ENCODE results near the gene NMNAT2. TPM values are rescaled to one million over a fixed set of nuclear protein-coding genes. Genes with fewer than 3 reads are reported as not detected.
"Not testable (repeated sequence)": the region's sequence is repeated elsewhere in the genome, so short reads cannot be mapped to it uniquely, and the experiment has no call there.

Gene NMNAT2
- total RNA-seq, 1 donor from 2014 or later, result 0.20 TPM

GRCh38 chr1:183267646-183268431, 150.3 kb downstream of the NMNAT2 start:
- peak in 1 of 2 donors; percentile 93 for DNase-seq (ENCODE audit: low read depth in 2 of 2)

- no peak for DNase-seq (ENCODE audit: low read depth in 2 of 2)
Measured at GRCh38 chr1:183263886-183264602, 154.1 kb downstream of the NMNAT2 start.

- no peak for DNase-seq (ENCODE audit: low read depth in 2 of 2)
Measured at GRCh38 chr1:183262628-183263200, 155.5 kb downstream of the NMNAT2 start.

- DNase-seq (ENCODE audit: low read depth in 2 of 2), result no peak
Measured at GRCh38 chr1:183259924-183260323, 158.3 kb downstream of the NMNAT2 start.

- no peak for DNase-seq (ENCODE audit: low read depth in 2 of 2)
Measured at GRCh38 chr1:183255073-183255472, 163.1 kb downstream of the NMNAT2 start.

GRCh38 chr1:183251959-183252450, 166.2 kb downstream of the NMNAT2 start:
- DNase-seq (ENCODE audit: low read depth in 2 of 2), result no peak

- no peak for DNase-seq (ENCODE audit: low read depth in 2 of 2)
Measured at GRCh38 chr1:183251101-183251958, 166.8 kb downstream of the NMNAT2 start.

GRCh38 chr1:183249941-183250452, 168.2 kb downstream of the NMNAT2 start:
- DNase-seq (ENCODE audit: low read depth in 2 of 2), result peak in 1 of 2 donors; percentile 48

- DNase-seq (ENCODE audit: low read depth in 2 of 2), result no peak
Measured at GRCh38 chr1:183248989-183249691, 169.0 kb downstream of the NMNAT2 start.

- DNase-seq (ENCODE audit: low read depth in 2 of 2), result no peak
Measured at GRCh38 chr1:183247931-183248330, 170.2 kb downstream of the NMNAT2 start.

- no peak for DNase-seq (ENCODE audit: low read depth in 2 of 2)
Measured at GRCh38 chr1:183247484-183247883, 170.7 kb downstream of the NMNAT2 start.

- no peak for DNase-seq (ENCODE audit: low read depth in 2 of 2)
Measured at GRCh38 chr1:183247066-183247465, 171.1 kb downstream of the NMNAT2 start.

GRCh38 chr1:183246436-183246835, 171.7 kb downstream of the NMNAT2 start:
- no peak for DNase-seq (ENCODE audit: low read depth in 2 of 2)

- DNase-seq (ENCODE audit: low read depth in 2 of 2), result no peak
Measured at GRCh38 chr1:183245357-183245756, 172.8 kb downstream of the NMNAT2 start.

GRCh38 chr1:183244466-183244865, 173.7 kb downstream of the NMNAT2 start:
- no peak for DNase-seq (ENCODE audit: low read depth in 2 of 2)

- no peak for DNase-seq (ENCODE audit: low read depth in 2 of 2)
Measured at GRCh38 chr1:183243161-183244050, 174.8 kb downstream of the NMNAT2 start.

- no peak for DNase-seq (ENCODE audit: low read depth in 2 of 2)
Measured at GRCh38 chr1:183242556-183242955, 175.6 kb downstream of the NMNAT2 start.

- DNase-seq (ENCODE audit: low read depth in 2 of 2), result no peak
Measured at GRCh38 chr1:183241471-183241870, 176.7 kb downstream of the NMNAT2 start.

- not testable (repeated sequence) for DNase-seq (ENCODE audit: low read depth in 2 of 2)
Measured at GRCh38 chr1:183240853-183241252, 177.3 kb downstream of the NMNAT2 start.

GRCh38 chr1:183240526-183240825, 177.7 kb downstream of the NMNAT2 start:
- no peak for DNase-seq (ENCODE audit: low read depth in 2 of 2)
